Transverse colon (tissue), 4 donors: Measurements from ENCODE around the gene ZNF544. TPM values are rescaled to one million over a fixed set of nuclear protein-coding genes. Genes with fewer than 3 reads are reported as not detected.

Experiments used
- DNase-seq: peaks from one replicate; pipeline ENCODE4 v3.0.0-alpha.2; 2019
- H3K27ac ChIP-seq, 4 donors: fragments of 200-600 bp; sonication (generic); 2 replicates each; pipeline ENCODE4 v1.5.1; 2016 to 2018; ENCODE audit warnings: inconsistent platforms in 4 of 4
- H3K27me3 ChIP-seq: fragments of 200-600 bp; sonication (generic); 2 replicates; pipeline ENCODE4 v1.5.1; 2017; ENCODE audit warnings: inconsistent platforms
- H3K36me3 ChIP-seq, 4 donors: fragments of 200-600 bp; sonication (generic); 2 replicates each; pipeline ENCODE4 v1.5.1; 2017 to 2019; ENCODE audit warnings: inconsistent platforms in 4 of 4
- H3K4me1 ChIP-seq, 4 donors: fragments of 200-600 bp; sonication (generic); 2 replicates each; pipeline ENCODE4 v1.5.1; 2017 to 2020; ENCODE audit warnings: inconsistent platforms in 4 of 4
- H3K4me3 ChIP-seq, 4 donors: fragments of 200-600 bp; sonication (generic); 1 replicate in 1 of 4; 2 replicates in 3 of 4; pipeline versions ENCODE4 v1.5.1 to v1.6.1; 2017 to 2019; ENCODE audit warnings: inconsistent platforms in 4 of 4
- H3K9me3 ChIP-seq, 2 donors: fragments of 200-600 bp; sonication (generic); 2 replicates each; pipeline ENCODE4 v1.5.1; 2017 to 2019; ENCODE audit warnings: inconsistent platforms in 2 of 2
- EP300 ChIP-seq: sonication (generic); formaldehyde crosslinking; IDR thresholded peaks from one replicate; pipeline ENCODE4 v1.6.1; 2017; ENCODE audit warnings: antibody characterized with exemption, low read depth
- POLR2A ChIP-seq: fragments of 450-650 bp; IDR thresholded peaks from one replicate; pipeline ENCODE4 v1.6.1; 2016; ENCODE audit warnings: antibody characterized with exemption, mild to moderate bottlenecking, moderate library complexity
- POLR2AphosphoS5 ChIP-seq, 3 donors: sonication (generic); formaldehyde crosslinking; IDR thresholded peaks; one replicate each; pipeline ENCODE4 v1.6.1; 2016; ENCODE audit warnings: antibody characterized with exemption in 3 of 3
- WGBS, 2 donors: methylation state at CpG; one replicate each; pipeline ENCODE4 v1.1.5; 2018; ENCODE audit warnings: low coverage in 1 of 2; 5-methylcytosine and 5-hydroxymethylcytosine counted together
- in situ Hi-C, 4 donors: fragments of 200-750 bp; cut with MboI; loops; one replicate each; pipeline versions ENCODE4 v1.15.0 to v1.15.1; 2017; ENCODE audit warnings: low sequenced_read_pairs in 3 of 4, low pct_ligation_motif_present in 1 of 4, low pct_unique_long_range_greater_than_20kb in 1 of 4
- intact Hi-C: fragments of 100-400 bp; cut with DNase I; formaldehyde crosslinking; loops from one replicate; pipeline ENCODE4 v1.15.1; 2023; ENCODE audit warnings: low total_unique reads
- total RNA-seq, 4 donors: library from RNA; depleted of rRNA; stranded (reverse); fragments of >200 nt; gene quantifications; one replicate each; pipeline ENCODE4 v1.1.0, GENCODE V29; 2016
- TF ChIP-seq, protein P1 (sequence below), 5 experiments: fragments of 200-600 bp in 3 of 5; fragments of 450-650 bp in 2 of 5; sonication (generic) in 3 of 5; IDR thresholded peaks; 1 replicate in 2 of 5; 2 replicates in 3 of 5; pipeline ENCODE4 v1.5.1; 2016 to 2017; ENCODE audit warnings: antibody characterized with exemption in 5 of 5, inconsistent platforms in 3 of 5, mild to moderate bottlenecking in 2 of 5, moderate library complexity in 1 of 5

Gene ZNF544
- total RNA-seq, 4 donors from 2014 or later, result 8.6 to 62.3 (median 25.1) TPM

DNA sequence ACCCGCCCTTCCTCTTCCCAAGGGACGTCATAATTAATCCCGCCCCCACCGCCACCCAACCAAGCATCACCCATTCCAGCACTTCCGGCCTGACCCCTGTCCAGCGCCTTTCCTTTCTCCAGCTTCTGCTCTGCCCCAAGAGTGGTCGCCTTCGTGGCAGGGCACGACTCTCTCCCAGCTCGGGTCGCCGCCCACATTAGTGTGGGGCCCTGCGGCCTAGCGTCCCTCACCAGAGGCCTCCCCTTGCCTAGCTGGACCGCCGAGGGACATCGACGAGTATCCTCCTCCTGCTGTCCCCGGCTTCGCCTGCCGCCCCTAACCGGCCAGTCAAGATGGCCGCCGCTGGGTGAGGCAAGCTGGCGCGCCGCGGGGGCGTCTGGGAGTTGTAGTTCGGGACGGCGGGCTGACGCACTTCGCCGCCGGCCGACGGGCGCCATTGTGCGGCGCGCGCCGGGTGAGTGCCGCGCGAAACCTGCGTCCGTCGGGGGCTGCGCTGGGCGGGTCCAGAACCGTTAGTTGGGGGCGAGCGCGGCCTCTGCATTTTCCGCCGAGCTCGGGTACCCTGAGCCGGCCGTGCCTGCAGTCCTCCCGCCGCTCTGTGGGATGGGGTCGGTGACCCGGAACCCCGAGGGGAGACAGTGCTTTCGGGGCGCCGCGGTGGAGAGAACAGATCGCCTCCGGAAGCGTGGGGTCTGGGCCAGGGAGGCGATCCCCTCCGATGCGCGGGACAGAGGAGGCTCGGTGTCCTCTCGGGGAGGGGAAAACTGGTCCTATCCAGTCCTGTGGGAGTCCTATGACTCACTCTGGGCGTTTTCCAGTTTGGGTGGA, 45.5 kb upstream of the ZNF544 start, which contains the start of gene ZNF274:
Gene ZNF274, plus strand, starts transcription at position 73 of the 828 bp plus-strand sequence. CDS start 905 bp downstream, outside the sequence.
- intact Hi-C loops, result no loop called here

DNA sequence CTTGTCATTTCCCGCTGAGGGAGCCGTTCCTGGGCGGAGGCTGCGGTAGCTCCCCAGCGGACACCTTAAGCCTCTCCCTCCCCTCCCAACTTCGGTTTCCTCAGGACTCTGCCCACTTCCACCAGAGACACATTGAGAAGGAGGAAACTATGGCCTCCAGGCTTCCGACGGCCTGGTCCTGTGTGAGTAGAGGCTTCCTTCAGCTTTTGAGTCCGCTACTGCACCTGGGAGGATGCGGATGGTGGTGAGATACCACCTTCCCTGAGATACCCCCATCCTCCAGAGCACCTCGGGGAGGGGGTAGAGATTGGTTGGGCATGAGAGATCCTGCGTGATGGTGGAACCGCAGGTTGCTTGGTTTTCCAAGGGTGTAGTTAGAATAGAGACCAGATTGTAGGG, 44.9 kb upstream of the ZNF544 start:
- peak overlapping the region; percentile 93 to 98 (median 97) for H3K27ac ChIP-seq
- WGBS, 2 donors, result 33 to 80% methylated on average over 1 to 13 of the region's 13 CpGs
- H3K27me3 ChIP-seq, result no peaks in the 10 kb centered on the region
- H3K4me1 ChIP-seq, result peaks cover 0 to 14% (median 3%) of the 10 kb centered on the region in 4 donors
- intact Hi-C loops (no loop called here), in situ Hi-C loops (no loop called here)
- H3K9me3 ChIP-seq, result peaks cover 82 to 85% of the 10 kb centered on the region in 2 donors
- H3K36me3 ChIP-seq, result peaks cover 3 to 74% (median 24%) of the 10 kb centered on the region in 4 donors
- TF ChIP-seq EP300 (no peak), POLR2AphosphoS5 (IDR thresholded peaks at IDR 0.05) (no peak), POLR2A (no peak)
- TF ChIP-seq, protein P1, sequence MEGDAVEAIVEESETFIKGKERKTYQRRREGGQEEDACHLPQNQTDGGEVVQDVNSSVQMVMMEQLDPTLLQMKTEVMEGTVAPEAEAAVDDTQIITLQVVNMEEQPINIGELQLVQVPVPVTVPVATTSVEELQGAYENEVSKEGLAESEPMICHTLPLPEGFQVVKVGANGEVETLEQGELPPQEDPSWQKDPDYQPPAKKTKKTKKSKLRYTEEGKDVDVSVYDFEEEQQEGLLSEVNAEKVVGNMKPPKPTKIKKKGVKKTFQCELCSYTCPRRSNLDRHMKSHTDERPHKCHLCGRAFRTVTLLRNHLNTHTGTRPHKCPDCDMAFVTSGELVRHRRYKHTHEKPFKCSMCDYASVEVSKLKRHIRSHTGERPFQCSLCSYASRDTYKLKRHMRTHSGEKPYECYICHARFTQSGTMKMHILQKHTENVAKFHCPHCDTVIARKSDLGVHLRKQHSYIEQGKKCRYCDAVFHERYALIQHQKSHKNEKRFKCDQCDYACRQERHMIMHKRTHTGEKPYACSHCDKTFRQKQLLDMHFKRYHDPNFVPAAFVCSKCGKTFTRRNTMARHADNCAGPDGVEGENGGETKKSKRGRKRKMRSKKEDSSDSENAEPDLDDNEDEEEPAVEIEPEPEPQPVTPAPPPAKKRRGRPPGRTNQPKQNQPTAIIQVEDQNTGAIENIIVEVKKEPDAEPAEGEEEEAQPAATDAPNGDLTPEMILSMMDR (IDR thresholded peaks at IDR 0.05), result no peak
- no peak for DNase-seq
- peak overlapping the region; percentile 73 to 88 (median 80) for H3K4me3 ChIP-seq

More for the DNA sequence above, 45.5 kb upstream of the ZNF544 start, which contains the start of gene ZNF274:
- peak; percentile 94 for DNase-seq
- Histone ChIP-seq H3K36me3 (peaks cover 3 to 74% (median 22%) of the 10 kb centered on the region in 4 donors), H3K4me3 (peak within 1 kb of the TSS; percentile 73 to 88 (median 80)), H3K27me3 (no peaks in the 10 kb centered on the region), H3K27ac (peak within 1 kb of the TSS; percentile 93 to 98 (median 97)), H3K4me1 (peaks cover 0 to 14% (median 3%) of the 10 kb centered on the region in 4 donors), H3K9me3 (peaks cover 85 to 86% of the 10 kb centered on the region in 2 donors)
- in situ Hi-C loops, result no loop called here
- TF ChIP-seq, protein P1 (IDR thresholded peaks at IDR 0.05), result no peak
- TF ChIP-seq POLR2AphosphoS5 (IDR thresholded peaks at IDR 0.05) (peak; percentile 17 to 92 (median 90)), POLR2A (peak; percentile 92)
- 1% methylated on average over 41 of the region's 80 CpGs; no CpG with 5 or more reads in 1 of the 2 donors for WGBS, 2 donors

DNA sequence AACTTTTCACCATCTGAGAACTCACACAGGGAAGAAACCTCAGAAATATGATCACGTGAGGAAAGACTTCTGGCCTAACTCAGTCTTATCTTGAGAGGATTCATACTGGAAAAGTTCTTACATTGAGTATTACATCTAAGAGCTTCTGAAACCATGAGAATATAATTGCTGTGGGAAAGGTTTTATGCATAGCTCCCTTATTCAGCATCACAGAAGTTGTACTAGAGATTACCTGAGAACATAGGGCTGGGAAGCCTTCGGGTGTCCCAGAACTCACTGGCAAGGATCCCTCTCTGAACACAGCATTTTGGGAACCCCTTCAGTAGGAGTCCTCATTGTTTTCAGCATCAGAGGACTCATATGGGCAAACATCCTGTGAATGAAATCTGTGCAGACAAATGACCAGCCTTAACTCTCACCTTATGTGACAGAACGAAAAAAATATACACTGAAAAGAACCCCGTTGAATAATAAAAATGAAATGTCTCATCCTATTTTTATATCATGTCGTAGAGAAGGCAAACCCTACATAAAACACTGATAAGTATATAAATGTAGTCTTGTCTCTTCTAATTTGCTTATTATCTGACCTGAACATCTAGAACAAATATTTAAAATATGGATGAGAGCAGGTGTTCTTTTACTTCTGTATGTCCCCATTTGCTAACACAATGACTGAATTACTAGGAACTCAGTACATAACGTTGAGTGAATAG, 31.7 kb upstream of the ZNF544 start:
- intact Hi-C loops, result no loop called here

More for the DNA sequence above, 31.7 kb upstream of the ZNF544 start:
- in situ Hi-C loops, result no loop called here
- H3K4me1 ChIP-seq, result no peaks in the 10 kb centered on the region
- no peak overlapping the region for H3K27ac ChIP-seq
- H3K4me3 ChIP-seq, result no peak overlapping the region
- H3K9me3 ChIP-seq, result peaks cover 97 to 100% of the 10 kb centered on the region in 2 donors
- no peak for DNase-seq
- H3K36me3 ChIP-seq, result peaks cover 0 to 97% (median 50%) of the 10 kb centered on the region in 4 donors
- WGBS, 2 donors, result 63 to 64% methylated on average over 6 of the region's 6 CpGs
- TF ChIP-seq, protein P1 (IDR thresholded peaks at IDR 0.05), result no peak
- no peak for TF ChIP-seq POLR2AphosphoS5 (IDR thresholded peaks at IDR 0.05)
- TF ChIP-seq EP300, result no peak
- TF ChIP-seq POLR2A, result no peak
- no peaks in the 10 kb centered on the region for H3K27me3 ChIP-seq
